Measurements from ENCODE around the gene CNPPD1.

CNPPD1 gene

GRCh38 chr2:219160186-219161017 is 16.3 kb downstream of the CNPPD1 start, which contains the start of gene NHEJ1:
TSS of gene NHEJ1 (minus strand) at chr2:219160815. CDS start at chr2:219158362, 2,453 bp downstream.
- DNase-seq (ENCODE audit: low read depth in 2 of 2): peak; percentile 82 to 92

- DNase-seq (ENCODE audit: low read depth in 2 of 2): no peak
These were observed 16.9 kb downstream of the CNPPD1 start for GRCh38 chr2:219159771-219160185.

GRCh38 chr2:219158586-219158985 is 18.1 kb downstream of the CNPPD1 start:
- DNase-seq (ENCODE audit: low read depth in 2 of 2): no peak

- DNase-seq (ENCODE audit: low read depth in 2 of 2): no peak
These were observed 18.7 kb downstream of the CNPPD1 start for GRCh38 chr2:219158025-219158424.

GRCh38 chr2:219157396-219157795 is 19.3 kb downstream of the CNPPD1 start:
- no peak for DNase-seq (ENCODE audit: low read depth in 2 of 2)

- no peak for DNase-seq (ENCODE audit: low read depth in 2 of 2)
These were observed 21.6 kb downstream of the CNPPD1 start for GRCh38 chr2:219155054-219155644.

- DNase-seq (ENCODE audit: low read depth in 2 of 2): no peak
These were observed 27.1 kb downstream of the CNPPD1 start for GRCh38 chr2:219149667-219150066.

- no peak for DNase-seq (ENCODE audit: low read depth in 2 of 2)
These were observed 34.4 kb downstream of the CNPPD1 start for GRCh38 chr2:219142329-219142728.

- no peak for DNase-seq (ENCODE audit: low read depth in 2 of 2)
These were observed 36.0 kb downstream of the CNPPD1 start for GRCh38 chr2:219140722-219141121.

GRCh38 chr2:219133976-219134375 is 42.7 kb downstream of the CNPPD1 start:
- DNase-seq (ENCODE audit: low read depth in 2 of 2): no peak

- DNase-seq (ENCODE audit: low read depth in 2 of 2): no peak
These were observed 45.0 kb downstream of the CNPPD1 start for GRCh38 chr2:219131744-219132143.

GRCh38 chr2:219131327-219131726 is 45.4 kb downstream of the CNPPD1 start:
- no peak for DNase-seq (ENCODE audit: low read depth in 2 of 2)

- no peak for DNase-seq (ENCODE audit: low read depth in 2 of 2)
These were observed 47.1 kb downstream of the CNPPD1 start for GRCh38 chr2:219129589-219129988.

- no peak for DNase-seq (ENCODE audit: low read depth in 2 of 2)
These were observed 48.3 kb downstream of the CNPPD1 start for GRCh38 chr2:219128396-219128795.

- no peak for DNase-seq (ENCODE audit: low read depth in 2 of 2)
These were observed 49.6 kb downstream of the CNPPD1 start for GRCh38 chr2:219127037-219127635.

- DNase-seq (ENCODE audit: low read depth in 2 of 2): no peak
These were observed 50.2 kb downstream of the CNPPD1 start for GRCh38 chr2:219126555-219126954.

- no peak for DNase-seq (ENCODE audit: low read depth in 2 of 2)
These were observed 50.8 kb downstream of the CNPPD1 start for GRCh38 chr2:219125886-219126270.

GRCh38 chr2:219125225-219125885 is 51.4 kb downstream of the CNPPD1 start:
- no peak for DNase-seq (ENCODE audit: low read depth in 2 of 2)

- DNase-seq (ENCODE audit: low read depth in 2 of 2): no peak
These were observed 52.2 kb downstream of the CNPPD1 start for GRCh38 chr2:219124381-219125110.

- DNase-seq (ENCODE audit: low read depth in 2 of 2): no peak
These were observed 53.2 kb downstream of the CNPPD1 start for GRCh38 chr2:219123356-219124135.
